HepG2 (cell line): Measurements from ENCODE around the gene HOXC9. TPM values are rescaled to one million over a fixed set of nuclear protein-coding genes. Genes with fewer than 3 reads are reported as not detected.

Source experiments
- ATF1 ChIP-seq: IDR thresholded peaks from 2 replicates; pipeline ENCODE4 v1.6.1; 2016; ENCODE audit warnings: mild to moderate bottlenecking, control low read depth
- KDM3A ChIP-seq: IDR thresholded peaks from 2 replicates; pipeline ENCODE4 v1.6.1; 2018; ENCODE audit warnings: low read depth, missing compliant biosample characterization
- KLF9 ChIP-seq: IDR thresholded peaks from 2 replicates; pipeline ENCODE4 v1.6.1; 2016; ENCODE audit warnings: low read depth
- NBN ChIP-seq: fragments of 450-650 bp; conservative IDR thresholded peaks from 2 replicates; pipeline ENCODE4 v1.6.1; 2017
- NR2C2 ChIP-seq: sonication (generic); formaldehyde crosslinking; IDR thresholded peaks from 2 replicates; pipeline ENCODE4 v1.4.0; 2020; ENCODE audit warnings: missing genetic modification reagents, mild to moderate bottlenecking, moderate library complexity, borderline replicate concordance
- PRPF4 ChIP-seq: fragments of 200-400 bp; formaldehyde crosslinking; IDR thresholded peaks from 2 replicates; pipeline ENCODE4 v1.6.1; 2016; ENCODE audit warnings: low read length, low read depth; ENCODE audit not compliant: poor library complexity, severe bottlenecking
- RARA ChIP-seq: IDR thresholded peaks from 2 replicates; pipeline ENCODE4 v1.6.1; 2016; ENCODE audit warnings: missing genetic modification reagents, missing compliant biosample characterization
- SP5 ChIP-seq: IDR thresholded peaks from 2 replicates; pipeline ENCODE4 v1.6.1; 2016; ENCODE audit warnings: low read depth, borderline replicate concordance
- ZBTB21 ChIP-seq: sonication (generic); formaldehyde crosslinking; IDR thresholded peaks from 2 replicates; pipeline ENCODE4 v1.4.0; 2020; ENCODE audit warnings: missing genetic modification reagents
- ZNF446 ChIP-seq: sonication (generic); formaldehyde crosslinking; IDR thresholded peaks from 2 replicates; pipeline ENCODE4 v1.5.0; 2020; ENCODE audit warnings: mild to moderate bottlenecking, missing genetic modification reagents
- ZNF766 ChIP-seq: sonication (generic); formaldehyde crosslinking; IDR thresholded peaks from 2 replicates; pipeline ENCODE4 v1.5.0; 2020; ENCODE audit warnings: missing genetic modification reagents, borderline replicate concordance
- polyA plus RNA-seq, 8 experiments: library from polyadenylated mRNA; depleted of rRNA in 3 of 8; stranded (reverse) in 7 of 8; unstranded in 1 of 8; fragments of >200 nt; fragmentation: Illumina TruSeq in 4 of 8; extraction: Trizol in 4 of 8; gene quantifications; 2 replicates each; pipeline versions ENCODE4 v1.2.1 to v1.2.3, GENCODE V29; 2011 to 2016; ENCODE audit warnings: low read depth in 4 of 8, missing spikeins in 1 of 8, mixed read lengths in 1 of 8; ENCODE audit not compliant: insufficient read depth in 1 of 8
- total RNA-seq, 5 experiments: library from RNA; depleted of rRNA; stranded (reverse); fragments of >200 nt; fragmentation: Illumina TruSeq; extraction: Trizol; gene quantifications; 2 replicates each; pipeline ENCODE4 v1.2.3, GENCODE V29; 2016; ENCODE audit warnings: low read depth in 1 of 5
- TF ChIP-seq, protein P1 (sequence below): sonication (generic); formaldehyde crosslinking; IDR thresholded peaks from 2 replicates; pipeline ENCODE4 v1.5.0; 2020; ENCODE audit warnings: mild to moderate bottlenecking, missing genetic modification reagents, borderline replicate concordance
- TF ChIP-seq, protein P2 (sequence below): IDR thresholded peaks from 2 replicates; pipeline ENCODE4 v1.6.1; 2016; ENCODE audit warnings: low read depth, control low read depth
- TF ChIP-seq, protein P3 (sequence below): IDR thresholded peaks from 2 replicates; pipeline ENCODE4 v1.6.1; 2016; ENCODE audit warnings: mild to moderate bottlenecking, missing biosample characterization, missing genetic modification reagents
- TF ChIP-seq, protein P4 (sequence below): sonication (generic); formaldehyde crosslinking; IDR thresholded peaks from 2 replicates; pipeline ENCODE4 v1.8.0; 2022; ENCODE audit warnings: mild to moderate bottlenecking, missing genetic modification reagents
- TF ChIP-seq, protein P5 (sequence below): sonication (generic); formaldehyde crosslinking; IDR thresholded peaks from 2 replicates; pipeline ENCODE4 v1.4.0; 2020; ENCODE audit warnings: missing genetic modification reagents
- TF ChIP-seq, protein P6 (sequence below), 2 experiments: sonication (generic) in 1 of 2; formaldehyde crosslinking in 1 of 2; IDR thresholded peaks; 2 replicates each; pipeline versions ENCODE4 v1.4.0 to v1.6.1; 2018 to 2020; ENCODE audit warnings: missing genetic modification reagents in 2 of 2, borderline replicate concordance in 1 of 2, low read depth in 1 of 2, mild to moderate bottlenecking in 1 of 2, missing biosample characterization in 1 of 2
- TF ChIP-seq, protein P7 (sequence below): sonication (generic); formaldehyde crosslinking; IDR thresholded peaks from 2 replicates; pipeline ENCODE4 v1.5.0; 2020; ENCODE audit warnings: missing genetic modification reagents

Gene HOXC9
- total and polyA plus RNA-seq, 2 of the 13 experiments (the other 11 are each of a cell fraction or from before 2014, with no cell fraction given), result 0.11 to 1.1 TPM

DNA sequence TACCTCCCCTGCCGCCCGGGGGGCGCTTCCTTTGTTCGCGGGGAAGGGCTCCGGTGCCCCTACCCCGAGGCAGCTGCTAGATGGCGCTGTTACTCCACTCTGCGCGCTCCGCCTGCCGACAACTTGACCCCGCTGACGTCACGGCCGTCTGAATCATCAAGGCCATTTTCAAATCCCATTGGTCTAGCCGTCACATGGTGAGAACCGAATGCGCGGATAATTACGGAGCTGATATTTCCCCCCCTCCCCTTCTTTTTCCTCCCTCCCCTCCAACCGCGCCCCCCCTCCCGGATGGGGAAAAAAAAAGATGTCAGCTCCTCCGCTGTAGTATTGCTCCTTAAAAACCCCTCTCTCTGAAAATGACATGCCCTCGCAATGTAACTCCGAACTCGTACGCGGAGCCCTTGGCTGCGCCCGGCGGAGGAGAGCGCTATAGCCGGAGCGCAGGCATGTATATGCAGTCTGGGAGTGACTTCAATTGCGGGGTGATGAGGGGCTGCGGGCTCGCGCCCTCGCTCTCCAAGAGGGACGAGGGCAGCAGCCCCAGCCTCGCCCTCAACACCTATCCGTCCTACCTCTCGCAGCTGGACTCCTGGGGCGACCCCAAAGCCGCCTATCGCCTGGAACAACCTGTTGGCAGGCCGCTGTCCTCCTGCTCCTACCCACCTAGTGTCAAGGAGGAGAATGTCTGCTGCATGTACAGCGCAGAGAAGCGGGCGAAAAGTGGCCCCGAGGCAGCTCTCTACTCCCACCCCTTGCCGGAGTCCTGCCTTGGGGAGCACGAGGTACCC is 14.9 kb upstream of the HOXC9 start, which contains the start of gene HOXC10 (continued):
- TF ChIP-seq, protein P1, sequence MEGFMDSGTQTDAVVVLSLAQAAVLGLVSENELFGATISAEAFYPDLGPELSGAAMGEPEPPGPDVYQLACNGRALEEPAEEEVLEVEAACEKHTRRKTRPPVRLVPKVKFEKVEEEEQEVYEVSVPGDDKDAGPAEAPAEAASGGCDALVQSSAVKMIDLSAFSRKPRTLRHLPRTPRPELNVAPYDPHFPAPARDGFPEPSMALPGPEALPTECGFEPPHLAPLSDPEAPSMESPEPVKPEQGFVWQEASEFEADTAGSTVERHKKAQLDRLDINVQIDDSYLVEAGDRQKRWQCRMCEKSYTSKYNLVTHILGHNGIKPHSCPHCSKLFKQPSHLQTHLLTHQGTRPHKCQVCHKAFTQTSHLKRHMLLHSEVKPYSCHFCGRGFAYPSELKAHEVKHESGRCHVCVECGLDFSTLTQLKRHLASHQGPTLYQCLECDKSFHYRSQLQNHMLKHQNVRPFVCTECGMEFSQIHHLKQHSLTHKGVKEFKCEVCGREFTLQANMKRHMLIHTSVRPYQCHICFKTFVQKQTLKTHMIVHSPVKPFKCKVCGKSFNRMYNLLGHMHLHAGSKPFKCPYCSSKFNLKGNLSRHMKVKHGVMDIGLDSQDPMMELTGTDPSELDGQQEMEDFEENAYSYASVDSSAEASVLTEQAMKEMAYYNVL, result no peak
- TF ChIP-seq NBN (no peak), ATF1 (CRISPR knock-in tag) (peak; percentile 56), ZNF446 (CRISPR knock-in tag) (no peak), SP5 (CRISPR knock-in tag) (no peak), KDM3A (0 out of 2 replicates have a peak, but pooled peaks have one; percentile 28), ZBTB21 (CRISPR knock-in tag) (peak; percentile 66; the same call in 1 of the 2 replicates), KLF9 (CRISPR knock-in tag) (no peak), ZNF766 (CRISPR knock-in tag) (no peak), NR2C2 (peak; percentile 74; the same call in 1 of the 2 replicates), RARA (CRISPR knock-in tag) (peak; percentile 38; the same call in 1 of the 2 replicates), PRPF4 (no peak)
- TF ChIP-seq, protein P2, sequence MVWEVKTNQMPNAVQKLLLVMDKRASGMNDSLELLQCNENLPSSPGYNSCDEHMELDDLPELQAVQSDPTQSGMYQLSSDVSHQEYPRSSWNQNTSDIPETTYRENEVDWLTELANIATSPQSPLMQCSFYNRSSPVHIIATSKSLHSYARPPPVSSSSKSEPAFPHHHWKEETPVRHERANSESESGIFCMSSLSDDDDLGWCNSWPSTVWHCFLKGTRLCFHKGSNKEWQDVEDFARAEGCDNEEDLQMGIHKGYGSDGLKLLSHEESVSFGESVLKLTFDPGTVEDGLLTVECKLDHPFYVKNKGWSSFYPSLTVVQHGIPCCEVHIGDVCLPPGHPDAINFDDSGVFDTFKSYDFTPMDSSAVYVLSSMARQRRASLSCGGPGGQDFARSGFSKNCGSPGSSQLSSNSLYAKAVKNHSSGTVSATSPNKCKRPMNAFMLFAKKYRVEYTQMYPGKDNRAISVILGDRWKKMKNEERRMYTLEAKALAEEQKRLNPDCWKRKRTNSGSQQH (CRISPR knock-in tag), result no peak
- TF ChIP-seq, protein P3, sequence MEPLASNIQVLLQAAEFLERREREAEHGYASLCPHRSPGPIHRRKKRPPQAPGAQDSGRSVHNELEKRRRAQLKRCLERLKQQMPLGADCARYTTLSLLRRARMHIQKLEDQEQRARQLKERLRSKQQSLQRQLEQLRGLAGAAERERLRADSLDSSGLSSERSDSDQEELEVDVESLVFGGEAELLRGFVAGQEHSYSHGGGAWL (CRISPR knock-in tag), result no peak
- TF ChIP-seq, protein P4, sequence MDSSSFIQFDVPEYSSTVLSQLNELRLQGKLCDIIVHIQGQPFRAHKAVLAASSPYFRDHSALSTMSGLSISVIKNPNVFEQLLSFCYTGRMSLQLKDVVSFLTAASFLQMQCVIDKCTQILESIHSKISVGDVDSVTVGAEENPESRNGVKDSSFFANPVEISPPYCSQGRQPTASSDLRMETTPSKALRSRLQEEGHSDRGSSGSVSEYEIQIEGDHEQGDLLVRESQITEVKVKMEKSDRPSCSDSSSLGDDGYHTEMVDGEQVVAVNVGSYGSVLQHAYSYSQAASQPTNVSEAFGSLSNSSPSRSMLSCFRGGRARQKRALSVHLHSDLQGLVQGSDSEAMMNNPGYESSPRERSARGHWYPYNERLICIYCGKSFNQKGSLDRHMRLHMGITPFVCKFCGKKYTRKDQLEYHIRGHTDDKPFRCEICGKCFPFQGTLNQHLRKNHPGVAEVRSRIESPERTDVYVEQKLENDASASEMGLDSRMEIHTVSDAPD (CRISPR knock-in tag), result no peak
- TF ChIP-seq, protein P5, sequence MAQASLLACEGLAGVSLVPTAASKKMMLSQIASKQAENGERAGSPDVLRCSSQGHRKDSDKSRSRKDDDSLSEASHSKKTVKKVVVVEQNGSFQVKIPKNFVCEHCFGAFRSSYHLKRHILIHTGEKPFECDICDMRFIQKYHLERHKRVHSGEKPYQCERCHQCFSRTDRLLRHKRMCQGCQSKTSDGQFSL (CRISPR knock-in tag), result 0 out of 2 replicates have a peak, but pooled peaks have one; percentile 31
- TF ChIP-seq, protein P6, sequence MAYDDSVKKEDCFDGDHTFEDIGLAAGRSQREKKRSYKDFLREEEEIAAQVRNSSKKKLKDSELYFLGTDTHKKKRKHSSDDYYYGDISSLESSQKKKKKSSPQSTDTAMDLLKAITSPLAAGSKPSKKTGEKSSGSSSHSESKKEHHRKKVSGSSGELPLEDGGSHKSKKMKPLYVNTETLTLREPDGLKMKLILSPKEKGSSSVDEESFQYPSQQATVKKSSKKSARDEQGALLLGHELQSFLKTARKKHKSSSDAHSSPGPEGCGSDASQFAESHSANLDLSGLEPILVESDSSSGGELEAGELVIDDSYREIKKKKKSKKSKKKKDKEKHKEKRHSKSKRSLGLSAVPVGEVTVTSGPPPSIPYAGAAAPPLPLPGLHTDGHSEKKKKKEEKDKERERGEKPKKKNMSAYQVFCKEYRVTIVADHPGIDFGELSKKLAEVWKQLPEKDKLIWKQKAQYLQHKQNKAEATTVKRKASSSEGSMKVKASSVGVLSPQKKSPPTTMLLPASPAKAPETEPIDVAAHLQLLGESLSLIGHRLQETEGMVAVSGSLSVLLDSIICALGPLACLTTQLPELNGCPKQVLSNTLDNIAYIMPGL (CRISPR knock-in tag; IDR thresholded peaks at IDR 0.05; ENCODE audit: borderline replicate concordance in 1 of 2, low read depth in 1 of 2), result 0 out of 4 replicates have a peak, but pooled peaks of 1 of the 2 experiments have one; percentile 47
- TF ChIP-seq, protein P7, sequence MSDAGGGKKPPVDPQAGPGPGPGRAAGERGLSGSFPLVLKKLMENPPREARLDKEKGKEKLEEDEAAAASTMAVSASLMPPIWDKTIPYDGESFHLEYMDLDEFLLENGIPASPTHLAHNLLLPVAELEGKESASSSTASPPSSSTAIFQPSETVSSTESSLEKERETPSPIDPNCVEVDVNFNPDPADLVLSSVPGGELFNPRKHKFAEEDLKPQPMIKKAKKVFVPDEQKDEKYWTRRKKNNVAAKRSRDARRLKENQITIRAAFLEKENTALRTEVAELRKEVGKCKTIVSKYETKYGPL, result no peak
